GM21381 (cell line): ENCODE data around the gene LPAR4.
A peak's percentile ranks its signal among the peaks of the same experiment; 100 is the strongest.
"Not testable (repeated sequence)": the region's sequence is repeated elsewhere in the genome, so short reads cannot be mapped to it uniquely, and the experiment has no call there.

ENCODE experiments used
- ATAC-seq: cut with Tn5 transposase; IDR thresholded peaks from one replicate; pipeline ENCODE4 v1.9.1; 2021; ENCODE audit warnings: mild to moderate bottlenecking, moderate library complexity; ENCODE audit not compliant: unreplicated experiment

LPAR4 gene, protein sequence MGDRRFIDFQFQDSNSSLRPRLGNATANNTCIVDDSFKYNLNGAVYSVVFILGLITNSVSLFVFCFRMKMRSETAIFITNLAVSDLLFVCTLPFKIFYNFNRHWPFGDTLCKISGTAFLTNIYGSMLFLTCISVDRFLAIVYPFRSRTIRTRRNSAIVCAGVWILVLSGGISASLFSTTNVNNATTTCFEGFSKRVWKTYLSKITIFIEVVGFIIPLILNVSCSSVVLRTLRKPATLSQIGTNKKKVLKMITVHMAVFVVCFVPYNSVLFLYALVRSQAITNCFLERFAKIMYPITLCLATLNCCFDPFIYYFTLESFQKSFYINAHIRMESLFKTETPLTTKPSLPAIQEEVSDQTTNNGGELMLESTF

GRCh38 chrX:78747489-78747888 lies at the start of gene LPAR4:
Gene LPAR4 (plus strand): TSS chrX:78747720. CDS start chrX:78754870, 7,150 bp downstream.
- no peak for ATAC-seq

DNA sequence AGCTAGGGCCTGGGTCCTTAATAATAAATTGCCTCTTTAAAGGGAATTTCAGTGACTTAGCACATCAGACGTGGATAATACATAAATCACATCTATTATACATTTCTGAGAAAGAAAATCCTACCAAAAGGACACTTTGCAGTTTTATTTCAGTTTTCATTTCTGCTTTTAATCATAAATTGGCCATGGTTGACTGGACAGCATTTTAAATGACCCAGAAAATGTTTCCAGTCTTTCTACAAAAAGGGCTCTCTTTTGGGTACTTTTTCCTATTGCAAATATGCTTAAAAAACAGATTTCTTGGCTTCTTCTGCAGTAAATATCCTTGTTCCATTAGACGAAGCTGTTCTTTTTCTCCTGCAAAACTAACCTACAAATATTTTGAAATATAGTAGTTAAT lies 41.4 kb upstream of the LPAR4 start:
- no peak for ATAC-seq

DNA sequence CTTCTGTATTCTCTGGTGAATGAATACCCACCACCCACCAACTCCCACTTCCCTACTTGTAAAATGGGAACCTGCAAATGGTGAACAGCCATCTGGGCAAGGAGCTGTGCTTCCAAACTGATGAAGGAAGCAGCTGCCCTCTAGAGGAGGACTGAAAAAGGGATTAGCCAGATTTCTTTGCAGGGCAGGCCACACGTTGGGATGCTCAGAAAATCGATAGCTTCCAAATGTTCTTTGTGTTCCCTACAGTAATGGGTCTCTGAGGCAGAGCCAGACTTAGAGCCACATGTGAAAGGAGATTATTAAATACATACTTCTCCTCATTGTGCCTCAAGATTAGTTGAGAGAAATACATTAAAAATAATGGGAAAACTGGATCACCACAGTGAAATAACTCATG lies 39.3 kb upstream of the LPAR4 start:
- ATAC-seq, result no peak

DNA sequence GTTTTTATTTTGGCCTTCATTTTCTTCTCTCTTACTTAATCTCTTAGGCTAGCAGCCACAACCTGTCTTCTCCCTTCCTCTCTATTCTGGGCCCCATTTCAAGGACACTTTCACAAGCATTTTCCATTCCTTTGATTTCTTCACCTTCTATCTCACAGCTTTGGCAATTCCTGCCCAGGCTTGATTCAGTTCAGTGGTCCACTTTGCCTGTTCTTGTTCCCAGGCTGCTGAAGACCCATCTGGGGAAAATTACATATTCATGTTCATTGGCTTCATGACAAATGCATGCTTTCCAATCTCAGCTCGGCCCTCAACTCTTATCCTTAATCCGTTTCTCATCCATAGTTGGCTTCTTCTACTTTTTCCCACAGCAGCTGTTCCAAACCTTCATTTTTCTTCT lies 38.7 kb upstream of the LPAR4 start:
- no peak for ATAC-seq

GRCh38 chrX:78710171-78710570 lies 37.3 kb upstream of the LPAR4 start:
- ATAC-seq, result no peak

DNA sequence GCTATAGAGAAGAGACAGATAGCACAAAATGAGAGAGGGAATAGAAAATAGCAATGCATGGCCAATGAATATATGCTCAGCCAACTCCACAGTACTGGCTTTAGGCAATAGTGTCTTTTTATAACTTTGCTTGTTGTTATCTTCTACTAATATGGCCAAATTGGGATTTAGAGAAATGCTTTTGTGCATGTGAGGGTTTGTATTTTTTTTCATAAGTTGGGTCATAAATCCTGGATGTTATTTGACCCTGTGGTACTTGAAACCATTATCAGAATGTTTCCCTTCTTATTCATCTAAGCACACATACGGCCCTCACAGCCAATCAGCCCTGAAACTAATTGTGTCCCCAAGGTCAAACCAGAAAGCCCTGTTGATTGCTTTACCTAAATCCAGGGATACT lies 35.2 kb upstream of the LPAR4 start:
- no peak for ATAC-seq

- no peak for ATAC-seq
Measured at GRCh38 chrX:78725287-78725686, 22.2 kb upstream of the LPAR4 start.

DNA sequence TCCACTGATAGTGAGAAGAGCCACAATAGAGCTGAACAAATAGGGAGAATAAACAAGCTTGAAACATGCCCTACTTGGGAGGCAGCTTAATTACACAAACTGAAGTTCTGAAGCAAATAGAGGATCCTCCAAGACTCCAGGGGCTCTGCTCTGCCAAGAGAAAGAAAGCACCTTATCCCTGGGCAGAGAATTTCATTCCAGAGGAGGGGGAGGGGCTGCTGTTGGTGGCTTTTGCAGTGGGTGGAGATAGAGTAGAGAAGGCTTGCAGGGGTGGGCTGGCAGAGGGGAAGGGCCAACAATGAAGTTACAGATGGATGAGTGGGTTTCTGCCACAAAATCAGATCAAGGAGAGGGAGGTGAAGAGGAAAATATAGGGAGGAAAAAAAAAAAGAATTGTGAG lies 1.0 kb upstream of the LPAR4 start:
- no peak for ATAC-seq

DNA sequence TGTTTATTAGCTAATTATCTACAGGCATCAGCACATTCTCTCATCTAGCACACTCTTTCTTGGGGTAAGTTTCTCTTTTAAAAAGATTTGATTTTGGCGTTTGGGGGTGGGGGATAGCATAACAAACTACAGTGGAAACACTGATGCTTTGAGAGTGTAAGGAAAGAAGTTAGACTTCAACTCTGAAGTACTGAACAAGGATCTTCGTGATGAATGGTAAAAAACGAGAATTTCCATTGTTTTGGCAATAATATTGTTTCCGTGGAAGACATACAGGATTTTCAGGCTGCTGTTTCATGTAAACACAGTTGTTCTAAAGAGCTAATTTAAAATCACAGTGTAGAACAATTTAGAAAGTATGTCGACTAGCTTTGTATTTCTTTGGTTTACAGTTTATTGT lies 451 bp downstream of the LPAR4 start:
- ATAC-seq, result no peak

DNA sequence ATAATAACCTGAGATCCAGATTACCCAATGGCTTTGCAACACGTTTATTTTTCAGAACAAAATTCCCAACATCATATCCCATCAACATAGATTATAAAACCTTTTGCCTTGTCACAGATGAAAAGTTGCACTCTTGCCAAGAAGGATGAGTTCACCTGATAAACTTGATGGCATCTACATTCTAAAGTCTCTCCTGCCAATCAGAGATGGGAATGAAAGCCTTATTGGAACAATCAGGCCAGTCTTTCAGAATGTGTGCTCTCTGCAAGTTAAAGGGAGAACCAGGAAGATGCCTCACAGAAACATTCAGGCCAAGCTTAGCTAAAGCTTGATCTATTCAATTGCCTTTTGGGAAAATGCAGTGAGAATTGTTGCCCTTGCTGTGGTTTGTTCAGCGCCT lies 1.3 kb downstream of the LPAR4 start:
- ATAC-seq, result no peak

DNA sequence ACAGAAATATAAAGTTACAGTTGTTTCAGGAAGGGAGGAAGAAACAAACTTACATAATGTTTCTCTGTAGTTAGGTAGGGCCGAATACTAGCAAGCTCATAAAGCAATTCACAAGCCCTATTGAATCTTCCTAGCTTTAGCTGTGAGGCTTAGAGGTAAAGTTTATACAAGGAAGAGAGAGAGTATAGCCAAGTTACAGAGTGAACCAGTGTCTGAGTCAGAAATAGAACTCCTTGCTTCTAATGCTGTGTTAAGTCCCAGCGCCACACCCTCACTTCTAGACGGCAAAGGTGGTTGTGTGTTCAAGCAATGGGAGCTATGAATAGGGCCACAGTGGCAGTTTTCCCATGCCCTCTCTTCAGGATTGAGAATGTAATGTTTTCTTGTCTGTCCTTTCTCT lies 6.1 kb downstream of the LPAR4 start:
- ATAC-seq, result no peak

DNA sequence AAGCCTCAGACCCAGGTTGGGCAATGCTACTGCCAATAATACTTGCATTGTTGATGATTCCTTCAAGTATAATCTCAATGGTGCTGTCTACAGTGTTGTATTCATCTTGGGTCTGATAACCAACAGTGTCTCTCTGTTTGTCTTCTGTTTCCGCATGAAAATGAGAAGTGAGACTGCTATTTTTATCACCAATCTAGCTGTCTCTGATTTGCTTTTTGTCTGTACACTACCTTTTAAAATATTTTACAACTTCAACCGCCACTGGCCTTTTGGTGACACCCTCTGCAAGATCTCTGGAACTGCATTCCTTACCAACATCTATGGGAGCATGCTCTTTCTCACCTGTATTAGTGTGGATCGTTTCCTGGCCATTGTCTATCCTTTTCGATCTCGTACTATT lies 7.4 kb downstream of the LPAR4 start:
- ATAC-seq, result peak; percentile 94

DNA sequence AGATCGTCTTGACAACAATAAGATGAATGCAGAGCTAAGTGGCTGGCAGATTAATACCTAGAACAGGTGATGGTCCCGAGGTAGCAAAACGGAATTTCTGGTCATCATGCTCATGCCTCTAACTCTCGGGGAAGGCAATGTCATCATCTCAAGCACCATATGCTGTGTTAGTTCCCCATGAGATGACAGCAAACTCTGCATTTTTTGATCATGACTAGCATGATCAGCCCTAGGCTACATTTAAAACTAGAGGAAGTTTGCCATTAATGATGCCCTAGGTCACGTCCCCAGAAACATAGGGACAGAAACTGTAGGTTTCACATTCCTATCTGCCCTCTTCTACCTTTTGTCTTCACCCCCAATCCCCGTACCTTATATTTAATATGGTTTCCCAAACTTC lies 11.6 kb downstream of the LPAR4 start:
- no peak for ATAC-seq

GRCh38 chrX:78769101-78769755 lies 21.7 kb downstream of the LPAR4 start:
- no peak for ATAC-seq

DNA sequence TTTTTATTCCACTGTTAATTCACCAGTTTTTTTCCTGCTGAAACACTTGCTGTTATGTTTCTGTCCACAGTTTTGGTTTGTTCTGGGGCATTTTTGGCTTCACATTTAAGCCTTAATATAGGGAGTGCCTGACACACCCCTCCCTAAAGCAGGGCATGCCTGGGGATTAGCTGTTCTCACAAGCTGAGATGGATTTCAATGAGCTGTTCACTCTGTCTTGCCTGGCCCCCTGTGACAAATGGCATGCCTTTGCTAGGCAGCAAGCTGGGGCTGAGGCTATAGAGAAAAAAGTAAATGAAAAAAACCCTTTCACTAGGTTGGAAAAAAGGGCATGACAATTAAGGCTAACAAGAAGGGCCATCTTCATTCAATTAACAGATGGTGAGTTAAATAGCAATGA lies 22.4 kb downstream of the LPAR4 start:
- ATAC-seq, result no peak

- no peak for ATAC-seq
Measured at GRCh38 chrX:78796916-78797315, 49.4 kb downstream of the LPAR4 start.

GRCh38 chrX:78800114-78800513 lies 52.6 kb downstream of the LPAR4 start:
- no peak for ATAC-seq

DNA sequence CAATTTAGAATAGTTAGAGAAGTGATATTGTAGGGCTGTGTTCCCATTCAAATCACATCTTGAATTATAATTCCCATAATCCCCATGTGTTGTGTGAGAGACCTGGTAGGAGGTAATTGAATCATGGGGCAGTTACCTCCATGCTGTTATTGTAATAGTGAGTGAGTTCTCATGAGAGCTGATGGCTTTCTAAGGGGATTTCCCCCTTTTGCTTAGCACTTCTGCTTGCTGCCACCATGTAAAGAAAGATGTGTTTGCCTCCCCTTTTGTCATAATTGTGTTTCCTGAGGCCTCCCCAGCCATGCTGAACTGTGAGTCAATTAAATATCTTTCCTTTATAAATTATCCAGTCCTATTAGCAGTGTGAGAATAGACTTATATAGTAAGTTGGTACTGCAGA lies 53.2 kb downstream of the LPAR4 start:
- no peak for ATAC-seq

- no peak for ATAC-seq
Measured at GRCh38 chrX:78801522-78801921, 54.0 kb downstream of the LPAR4 start.

DNA sequence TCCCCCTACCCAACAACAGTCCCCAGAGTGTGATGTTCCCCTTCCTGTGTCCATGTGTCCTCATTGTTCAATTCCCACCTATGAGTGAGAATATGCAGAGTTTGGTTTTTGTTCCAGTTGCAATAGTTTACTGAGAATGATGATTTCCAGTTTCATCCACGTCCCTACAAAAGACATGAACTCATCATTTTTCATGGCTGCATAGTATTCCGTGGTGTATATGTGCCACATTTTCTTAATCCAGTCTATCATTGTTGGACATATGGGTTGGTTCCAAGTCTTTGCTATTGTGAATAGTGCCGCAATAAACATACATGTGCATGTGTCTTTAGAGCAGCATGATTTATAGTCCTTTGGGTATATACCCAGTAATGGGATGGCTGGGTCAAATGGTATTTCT lies 55.0 kb downstream of the LPAR4 start:
- ATAC-seq, result not testable (repeated sequence)
